ENCODE data around the gene GABBR2.

DNA sequence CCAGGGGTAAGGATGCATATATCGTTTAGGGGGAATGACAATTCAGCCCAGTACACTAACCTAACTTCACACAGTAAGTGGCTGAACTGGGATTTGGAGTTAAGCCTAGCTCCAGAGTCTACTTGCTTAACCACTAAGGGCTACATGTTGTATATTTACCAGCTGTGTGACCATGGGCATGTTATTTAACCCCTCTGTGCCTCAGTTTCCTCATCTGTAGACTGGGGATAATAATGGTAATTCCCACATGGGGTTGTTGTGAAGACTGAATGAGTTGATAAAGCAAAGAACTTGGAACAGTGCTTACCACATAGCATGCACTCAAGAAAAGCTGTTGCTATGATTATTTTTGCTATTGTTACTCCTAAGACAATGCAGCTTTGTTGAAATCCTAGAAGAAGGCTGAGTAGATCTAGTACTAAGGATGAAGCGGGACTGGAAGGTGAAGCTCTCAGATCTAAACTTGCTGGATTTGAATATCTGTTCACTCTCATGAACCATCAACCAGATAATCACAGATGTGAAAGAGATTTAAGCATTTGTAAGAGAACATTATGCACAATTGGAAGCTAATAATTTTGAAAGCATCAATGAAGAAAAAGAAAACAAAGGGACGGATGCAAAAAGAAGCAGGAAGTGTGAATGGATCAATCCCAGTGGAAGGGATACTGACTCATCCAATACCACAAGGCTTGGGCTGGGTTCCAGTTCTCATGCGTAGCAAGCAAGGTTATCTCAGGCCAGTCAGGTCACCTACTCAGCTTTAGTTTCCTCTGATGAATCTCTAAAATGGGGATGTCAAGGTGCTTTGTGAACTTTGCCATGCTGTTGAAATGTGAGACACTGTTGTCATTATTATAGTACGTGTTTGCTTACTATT, 374.8 kb downstream of the GABBR2 start:
- no peak for TF ChIP-seq EZH2phosphoT487 (IDR thresholded peaks at IDR 0.05; ENCODE audit: borderline replicate concordance, low read depth, low read length)
- TF ChIP-seq, protein P1, sequence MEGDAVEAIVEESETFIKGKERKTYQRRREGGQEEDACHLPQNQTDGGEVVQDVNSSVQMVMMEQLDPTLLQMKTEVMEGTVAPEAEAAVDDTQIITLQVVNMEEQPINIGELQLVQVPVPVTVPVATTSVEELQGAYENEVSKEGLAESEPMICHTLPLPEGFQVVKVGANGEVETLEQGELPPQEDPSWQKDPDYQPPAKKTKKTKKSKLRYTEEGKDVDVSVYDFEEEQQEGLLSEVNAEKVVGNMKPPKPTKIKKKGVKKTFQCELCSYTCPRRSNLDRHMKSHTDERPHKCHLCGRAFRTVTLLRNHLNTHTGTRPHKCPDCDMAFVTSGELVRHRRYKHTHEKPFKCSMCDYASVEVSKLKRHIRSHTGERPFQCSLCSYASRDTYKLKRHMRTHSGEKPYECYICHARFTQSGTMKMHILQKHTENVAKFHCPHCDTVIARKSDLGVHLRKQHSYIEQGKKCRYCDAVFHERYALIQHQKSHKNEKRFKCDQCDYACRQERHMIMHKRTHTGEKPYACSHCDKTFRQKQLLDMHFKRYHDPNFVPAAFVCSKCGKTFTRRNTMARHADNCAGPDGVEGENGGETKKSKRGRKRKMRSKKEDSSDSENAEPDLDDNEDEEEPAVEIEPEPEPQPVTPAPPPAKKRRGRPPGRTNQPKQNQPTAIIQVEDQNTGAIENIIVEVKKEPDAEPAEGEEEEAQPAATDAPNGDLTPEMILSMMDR (conservative IDR thresholded peaks at IDR 0.05; ENCODE audit: low read length): no peak
